DOHH2 (cell line): ENCODE measurements around the gene GRAMD2A.

Experiments used
- H3F3A ChIP-seq: fragments of 200-600 bp; sonication (generic), shearing (Covaris generic); 2 replicates; pipeline ENCODE4 v1.6.0; 2016; ENCODE audit warnings: antibody characterized with exemption, mild to moderate bottlenecking; ENCODE audit not compliant: control insufficient read depth, insufficient read depth
- H3K27ac ChIP-seq: fragments of 200-600 bp; sonication (generic); 2 replicates; pipeline ENCODE4 v1.5.1; 2014; ENCODE audit warnings: low read depth, mild to moderate bottlenecking, low read length, moderate library complexity
- H3K27me3 ChIP-seq: fragments of 200-600 bp; sonication (generic); 2 replicates; pipeline ENCODE4 v1.6.1; 2014; ENCODE audit warnings: mild to moderate bottlenecking, low read length, mixed read lengths; ENCODE audit not compliant: control insufficient read depth
- H3K36me3 ChIP-seq: fragments of 200-600 bp; sonication (generic); 2 replicates; pipeline ENCODE4 v1.6.1; 2014; ENCODE audit warnings: mild to moderate bottlenecking, low read length, moderate library complexity, mixed read lengths; ENCODE audit not compliant: control insufficient read depth
- H3K4me1 ChIP-seq: fragments of 200-600 bp; sonication (generic); 2 replicates; pipeline ENCODE4 v1.6.1; 2014; ENCODE audit warnings: mild to moderate bottlenecking, low read length, mixed read lengths; ENCODE audit not compliant: control insufficient read depth
- H3K4me2 ChIP-seq: fragments of 200-600 bp; sonication (generic); 2 replicates; pipeline ENCODE4 v1.6.0; 2014; ENCODE audit warnings: mild to moderate bottlenecking, low read length, moderate library complexity
- H3K4me3 ChIP-seq: fragments of 200-600 bp; sonication (generic); 2 replicates; pipeline ENCODE4 v1.5.1; 2014; ENCODE audit warnings: mild to moderate bottlenecking, low read length, mixed read lengths
- H3K79me2 ChIP-seq: fragments of 200-600 bp; sonication (generic); 2 replicates; pipeline ENCODE4 v1.6.1; 2014; ENCODE audit warnings: mild to moderate bottlenecking, low read length, mixed read lengths; ENCODE audit not compliant: control insufficient read depth
- H3K9me2 ChIP-seq: fragments of 200-600 bp; sonication (generic); replicated peaks from 2 replicates; pipeline ENCODE4 v1.6.1; 2014; ENCODE audit warnings: mild to moderate bottlenecking, low read length, mixed read lengths; ENCODE audit not compliant: control insufficient read depth
- H3K9me3 ChIP-seq: fragments of 200-600 bp; sonication (generic); 2 replicates; pipeline ENCODE4 v1.6.1; 2014; ENCODE audit warnings: antibody characterized with exemption, low read length, mixed read lengths; ENCODE audit not compliant: control insufficient read depth, insufficient read depth
- H4K20me1 ChIP-seq: fragments of 200-600 bp; sonication (generic); 2 replicates; pipeline ENCODE4 v1.6.0; 2014; ENCODE audit warnings: low read depth, mild to moderate bottlenecking, antibody characterized with exemption, low read length, moderate library complexity; ENCODE audit not compliant: control insufficient read depth, insufficient read depth
- EZH2phosphoT487 ChIP-seq: fragments of 200-600 bp; sonication (generic); IDR thresholded peaks from 2 replicates; pipeline ENCODE4 v1.6.1; 2017; ENCODE audit warnings: borderline replicate concordance, mild to moderate bottlenecking, antibody characterized with exemption, low read length, moderate library complexity, mixed read lengths
- TF ChIP-seq, protein P1 (sequence below): fragments of 200-600 bp; sonication (generic); IDR thresholded peaks from one replicate; pipeline ENCODE4 v1.5.1; 2014; ENCODE audit warnings: antibody characterized with exemption, mild to moderate bottlenecking, low read depth, low read length; ENCODE audit not compliant: poor library complexity, severe bottlenecking

The GRAMD2A gene

DNA sequence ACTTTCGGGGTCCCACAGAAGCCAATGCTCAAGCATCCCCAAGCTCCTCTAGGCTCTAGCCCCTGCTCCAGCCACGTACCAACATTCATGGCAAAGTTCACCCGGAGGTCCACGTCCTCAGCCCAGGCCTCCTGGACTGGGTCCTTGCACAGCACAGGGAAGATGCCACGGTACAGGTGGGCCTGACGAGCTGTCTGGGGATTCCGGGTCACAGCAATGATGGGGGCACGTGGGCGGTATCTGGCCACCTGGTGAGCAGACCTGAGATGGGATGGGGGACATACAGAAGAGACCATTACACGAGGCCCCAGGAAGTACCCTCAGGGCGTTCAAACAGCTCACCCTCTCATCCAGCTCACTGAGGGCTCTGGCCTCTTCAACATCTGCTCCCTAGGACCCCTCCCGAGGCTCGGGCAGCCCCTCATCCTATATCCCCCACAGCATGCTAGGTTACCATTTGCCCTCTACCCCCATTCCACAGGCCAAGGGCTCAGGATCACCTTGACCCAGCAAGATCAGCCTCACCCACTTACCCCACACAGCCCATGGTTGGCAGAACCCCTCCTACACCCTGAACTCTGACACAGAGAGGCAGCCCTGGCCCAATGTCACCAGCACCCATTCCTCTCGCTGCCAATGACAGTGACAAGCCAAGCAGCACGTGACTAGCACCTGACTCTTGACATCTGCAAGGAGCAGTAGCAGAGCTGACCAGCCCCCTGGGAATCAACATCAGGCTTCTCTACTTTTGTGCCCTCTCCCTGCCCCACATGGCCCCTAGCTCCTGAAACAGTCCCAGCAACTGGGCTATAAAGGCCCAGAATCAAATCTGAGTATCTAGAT lies 3.0 kb upstream of the GRAMD2A start:
- Histone ChIP-seq H3K27me3 (no peaks in the 10 kb centered on the region), H3K9me2 (no peaks in the 10 kb centered on the region), H3K27ac (no peak overlapping the region), H3K9me3 (no peaks in the 10 kb centered on the region), H3K79me2 (no peaks in the 10 kb centered on the region), H3F3A (peaks cover 66% of the 10 kb centered on the region), H3K36me3 (peaks cover 78% of the 10 kb centered on the region), H3K4me1 (peaks cover 7% of the 10 kb centered on the region), H3K4me2 (no peak overlapping the region), H4K20me1 (peaks cover 31% of the 10 kb centered on the region), H3K4me3 (no peak overlapping the region)
- TF ChIP-seq EZH2phosphoT487: no peak
- TF ChIP-seq, protein P1, sequence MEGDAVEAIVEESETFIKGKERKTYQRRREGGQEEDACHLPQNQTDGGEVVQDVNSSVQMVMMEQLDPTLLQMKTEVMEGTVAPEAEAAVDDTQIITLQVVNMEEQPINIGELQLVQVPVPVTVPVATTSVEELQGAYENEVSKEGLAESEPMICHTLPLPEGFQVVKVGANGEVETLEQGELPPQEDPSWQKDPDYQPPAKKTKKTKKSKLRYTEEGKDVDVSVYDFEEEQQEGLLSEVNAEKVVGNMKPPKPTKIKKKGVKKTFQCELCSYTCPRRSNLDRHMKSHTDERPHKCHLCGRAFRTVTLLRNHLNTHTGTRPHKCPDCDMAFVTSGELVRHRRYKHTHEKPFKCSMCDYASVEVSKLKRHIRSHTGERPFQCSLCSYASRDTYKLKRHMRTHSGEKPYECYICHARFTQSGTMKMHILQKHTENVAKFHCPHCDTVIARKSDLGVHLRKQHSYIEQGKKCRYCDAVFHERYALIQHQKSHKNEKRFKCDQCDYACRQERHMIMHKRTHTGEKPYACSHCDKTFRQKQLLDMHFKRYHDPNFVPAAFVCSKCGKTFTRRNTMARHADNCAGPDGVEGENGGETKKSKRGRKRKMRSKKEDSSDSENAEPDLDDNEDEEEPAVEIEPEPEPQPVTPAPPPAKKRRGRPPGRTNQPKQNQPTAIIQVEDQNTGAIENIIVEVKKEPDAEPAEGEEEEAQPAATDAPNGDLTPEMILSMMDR: no peak

- H3K36me3 ChIP-seq: peaks cover 69% of the 10 kb centered on the region
- H3K79me2 ChIP-seq: no peaks in the 10 kb centered on the region
- peaks cover 15% of the 10 kb centered on the region for H3K4me1 ChIP-seq
- no peaks in the 10 kb centered on the region for H3K9me3 ChIP-seq
- no peaks in the 10 kb centered on the region for H3K27me3 ChIP-seq
- H3K9me2 ChIP-seq: no peaks in the 10 kb centered on the region
- no peak overlapping the region for H3K27ac ChIP-seq
- H4K20me1 ChIP-seq: peaks cover 29% of the 10 kb centered on the region
- no peak overlapping the region for H3K4me3 ChIP-seq
- peaks cover 59% of the 10 kb centered on the region for H3F3A ChIP-seq
- H3K4me2 ChIP-seq: no peak overlapping the region
- TF ChIP-seq, protein P1: peak; percentile 89
- TF ChIP-seq EZH2phosphoT487: no peak
These were observed 2.2 kb upstream of the GRAMD2A start for GRCh38 chr15:72199721-72200212.

DNA sequence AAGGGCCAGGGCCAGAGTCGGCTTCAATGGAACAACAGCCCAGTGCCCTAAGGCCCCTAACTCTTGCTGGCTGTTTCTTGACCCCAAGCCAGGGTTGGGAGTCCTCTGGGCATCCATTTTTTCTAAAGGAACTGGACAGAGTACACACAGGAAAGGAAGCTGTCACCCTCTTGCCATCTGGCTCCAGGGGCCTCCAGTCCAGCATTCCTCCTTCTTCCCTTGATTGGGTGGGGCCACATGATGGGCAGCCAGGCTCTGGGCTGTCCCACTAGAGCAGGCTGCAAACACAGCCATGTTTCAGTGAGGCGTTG lies 1.6 kb upstream of the GRAMD2A start:
- TF ChIP-seq, protein P1: no peak
- TF ChIP-seq EZH2phosphoT487: no peak
- peaks cover 24% of the 10 kb centered on the region for H4K20me1 ChIP-seq
- H3K9me3 ChIP-seq: no peaks in the 10 kb centered on the region
- H3K27ac ChIP-seq: no peak overlapping the region
- no peaks in the 10 kb centered on the region for H3K9me2 ChIP-seq
- no peak overlapping the region for H3K4me2 ChIP-seq
- peaks cover 15% of the 10 kb centered on the region for H3K4me1 ChIP-seq
- H3F3A ChIP-seq: peaks cover 53% of the 10 kb centered on the region
- no peaks in the 10 kb centered on the region for H3K79me2 ChIP-seq
- no peak overlapping the region for H3K4me3 ChIP-seq
- H3K27me3 ChIP-seq: no peaks in the 10 kb centered on the region
- peaks cover 63% of the 10 kb centered on the region for H3K36me3 ChIP-seq
